ENCODE results near the gene TNRC18.

DNA sequence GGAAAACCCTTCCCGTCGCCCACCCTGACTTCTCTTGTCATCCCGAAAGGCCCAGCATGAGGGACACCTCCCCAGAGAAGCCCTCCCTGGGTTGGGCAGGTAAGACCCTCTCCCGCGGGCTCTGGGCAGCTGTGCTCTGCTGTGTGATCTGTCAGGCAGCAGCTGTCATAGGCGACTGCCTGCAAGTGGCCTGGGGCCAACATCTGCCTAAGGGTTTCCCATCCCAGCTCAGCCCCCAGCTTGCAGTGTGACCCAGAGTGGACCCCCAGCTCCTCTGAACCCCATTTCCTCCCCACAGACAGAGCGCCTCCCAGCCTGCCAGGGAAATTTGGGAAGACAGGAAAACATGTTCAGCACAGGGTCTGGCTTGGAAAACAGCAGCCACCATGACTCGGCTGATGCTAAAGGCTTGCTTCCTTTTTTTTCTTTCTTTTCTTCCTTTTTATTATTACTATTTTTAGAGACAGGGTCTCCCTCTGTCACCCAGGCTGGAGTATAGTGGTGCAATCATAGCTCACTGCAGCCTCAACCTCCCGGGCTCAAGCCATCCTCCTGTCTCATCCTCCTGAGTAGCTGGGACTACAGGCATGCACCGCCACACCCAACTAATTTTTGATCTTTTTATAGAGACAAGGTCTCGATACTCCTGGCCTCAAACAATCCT is 18.3 kb upstream of the TNRC18 start:
- TF ChIP-seq, protein P1, sequence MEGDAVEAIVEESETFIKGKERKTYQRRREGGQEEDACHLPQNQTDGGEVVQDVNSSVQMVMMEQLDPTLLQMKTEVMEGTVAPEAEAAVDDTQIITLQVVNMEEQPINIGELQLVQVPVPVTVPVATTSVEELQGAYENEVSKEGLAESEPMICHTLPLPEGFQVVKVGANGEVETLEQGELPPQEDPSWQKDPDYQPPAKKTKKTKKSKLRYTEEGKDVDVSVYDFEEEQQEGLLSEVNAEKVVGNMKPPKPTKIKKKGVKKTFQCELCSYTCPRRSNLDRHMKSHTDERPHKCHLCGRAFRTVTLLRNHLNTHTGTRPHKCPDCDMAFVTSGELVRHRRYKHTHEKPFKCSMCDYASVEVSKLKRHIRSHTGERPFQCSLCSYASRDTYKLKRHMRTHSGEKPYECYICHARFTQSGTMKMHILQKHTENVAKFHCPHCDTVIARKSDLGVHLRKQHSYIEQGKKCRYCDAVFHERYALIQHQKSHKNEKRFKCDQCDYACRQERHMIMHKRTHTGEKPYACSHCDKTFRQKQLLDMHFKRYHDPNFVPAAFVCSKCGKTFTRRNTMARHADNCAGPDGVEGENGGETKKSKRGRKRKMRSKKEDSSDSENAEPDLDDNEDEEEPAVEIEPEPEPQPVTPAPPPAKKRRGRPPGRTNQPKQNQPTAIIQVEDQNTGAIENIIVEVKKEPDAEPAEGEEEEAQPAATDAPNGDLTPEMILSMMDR (IDR thresholded peaks at IDR 0.05), result no peak
- TF ChIP-seq POLR2AphosphoS5 (IDR thresholded peaks at IDR 0.05), result no peak
